Omental fat pad (tissue), 4 donors: ENCODE results near the gene CNPY1. TPM values are rescaled to one million over a fixed set of nuclear protein-coding genes. Genes with fewer than 3 reads are reported as not detected.

ENCODE experiments used
- ATAC-seq: fragments of 150-250 bp; one replicate; pipeline ENCODE4 v1.9.1; 2016; ENCODE audit warnings: mild to moderate bottlenecking, moderate library complexity; ENCODE audit not compliant: low FRiP score
- DNase-seq: peaks from one replicate; pipeline ENCODE4 v3.0.0-alpha.2; 2019; ENCODE audit warnings: low spot score
- total RNA-seq, 4 donors: library from RNA; depleted of rRNA; stranded (reverse); fragments of >200 nt; gene quantifications; one replicate each; pipeline ENCODE4 v1.1.0, GENCODE V29; 2016
- TF ChIP-seq, protein P1 (sequence below), 3 donors: fragments of 450-650 bp; IDR thresholded peaks; one replicate each; pipeline ENCODE4 v1.5.1; 2016 to 2017; ENCODE audit warnings: antibody characterized with exemption in 3 of 3, mild to moderate bottlenecking in 3 of 3, moderate library complexity in 2 of 3

Gene CNPY1
- total RNA-seq, 4 donors from 2014 or later = not detected

DNA sequence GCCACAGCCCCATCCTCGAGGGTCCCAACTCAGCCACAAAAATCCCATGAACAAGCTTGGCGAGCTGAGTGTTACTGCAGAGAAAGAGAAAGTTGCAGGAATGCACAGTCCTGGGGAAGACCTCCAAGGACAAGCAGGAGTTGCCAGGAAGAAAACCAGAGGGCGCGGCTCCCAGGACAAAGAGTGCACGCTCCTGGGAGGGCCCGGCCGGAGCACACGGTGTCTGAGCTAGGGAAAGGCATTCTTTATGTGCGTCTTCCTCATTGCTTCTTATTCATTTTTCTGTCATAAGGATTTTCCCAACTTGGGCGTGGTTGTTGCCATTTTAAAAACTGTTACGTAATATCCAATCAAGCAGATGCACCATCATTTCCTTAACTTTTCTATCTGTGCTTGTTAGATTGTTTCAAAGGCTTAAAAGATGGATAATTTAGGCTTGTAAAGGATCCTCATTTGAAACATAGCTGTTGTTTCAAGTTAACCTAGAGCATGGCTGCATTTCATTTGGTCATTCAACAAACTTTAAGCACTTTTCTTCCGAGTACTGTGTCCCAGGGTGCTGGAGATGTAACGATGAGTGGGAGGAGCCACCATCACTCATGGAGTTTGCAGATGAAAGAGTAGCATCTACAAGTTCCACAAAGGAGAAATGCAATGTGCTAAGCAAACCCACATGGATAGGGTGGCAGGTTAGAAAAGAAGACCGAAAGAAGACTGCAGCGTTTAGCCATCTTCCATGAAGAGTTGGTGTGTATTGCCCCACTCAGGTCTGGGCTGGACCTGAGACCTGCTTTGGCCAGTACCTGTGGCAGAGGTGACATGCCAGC is 5.6 kb upstream of the CNPY1 start:
- ATAC-seq = no peak
- TF ChIP-seq, protein P1, sequence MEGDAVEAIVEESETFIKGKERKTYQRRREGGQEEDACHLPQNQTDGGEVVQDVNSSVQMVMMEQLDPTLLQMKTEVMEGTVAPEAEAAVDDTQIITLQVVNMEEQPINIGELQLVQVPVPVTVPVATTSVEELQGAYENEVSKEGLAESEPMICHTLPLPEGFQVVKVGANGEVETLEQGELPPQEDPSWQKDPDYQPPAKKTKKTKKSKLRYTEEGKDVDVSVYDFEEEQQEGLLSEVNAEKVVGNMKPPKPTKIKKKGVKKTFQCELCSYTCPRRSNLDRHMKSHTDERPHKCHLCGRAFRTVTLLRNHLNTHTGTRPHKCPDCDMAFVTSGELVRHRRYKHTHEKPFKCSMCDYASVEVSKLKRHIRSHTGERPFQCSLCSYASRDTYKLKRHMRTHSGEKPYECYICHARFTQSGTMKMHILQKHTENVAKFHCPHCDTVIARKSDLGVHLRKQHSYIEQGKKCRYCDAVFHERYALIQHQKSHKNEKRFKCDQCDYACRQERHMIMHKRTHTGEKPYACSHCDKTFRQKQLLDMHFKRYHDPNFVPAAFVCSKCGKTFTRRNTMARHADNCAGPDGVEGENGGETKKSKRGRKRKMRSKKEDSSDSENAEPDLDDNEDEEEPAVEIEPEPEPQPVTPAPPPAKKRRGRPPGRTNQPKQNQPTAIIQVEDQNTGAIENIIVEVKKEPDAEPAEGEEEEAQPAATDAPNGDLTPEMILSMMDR (IDR thresholded peaks at IDR 0.05) = no peak
- no peak for DNase-seq

DNA sequence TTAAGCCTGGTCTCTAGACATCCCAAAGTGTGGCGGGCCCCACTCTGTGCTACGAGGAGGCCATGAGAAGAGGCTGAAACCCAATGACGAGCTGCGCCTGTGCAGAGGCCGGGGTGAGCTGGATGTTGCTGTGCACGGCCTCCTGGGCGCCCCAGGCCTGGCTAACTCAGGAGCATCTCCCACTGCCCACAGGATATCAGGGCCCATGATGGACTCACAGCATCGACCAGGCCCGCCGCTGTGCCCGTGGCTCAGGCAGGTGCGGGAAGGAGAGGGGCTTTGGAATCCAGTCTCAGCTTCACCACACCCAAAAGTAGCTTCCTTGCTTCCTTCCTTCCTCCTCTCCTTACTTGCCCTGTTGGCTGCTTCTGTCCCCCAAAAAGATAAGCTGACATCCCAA is 4.6 kb upstream of the CNPY1 start:
- TF ChIP-seq, protein P1 (IDR thresholded peaks at IDR 0.05) = no peak

DNA sequence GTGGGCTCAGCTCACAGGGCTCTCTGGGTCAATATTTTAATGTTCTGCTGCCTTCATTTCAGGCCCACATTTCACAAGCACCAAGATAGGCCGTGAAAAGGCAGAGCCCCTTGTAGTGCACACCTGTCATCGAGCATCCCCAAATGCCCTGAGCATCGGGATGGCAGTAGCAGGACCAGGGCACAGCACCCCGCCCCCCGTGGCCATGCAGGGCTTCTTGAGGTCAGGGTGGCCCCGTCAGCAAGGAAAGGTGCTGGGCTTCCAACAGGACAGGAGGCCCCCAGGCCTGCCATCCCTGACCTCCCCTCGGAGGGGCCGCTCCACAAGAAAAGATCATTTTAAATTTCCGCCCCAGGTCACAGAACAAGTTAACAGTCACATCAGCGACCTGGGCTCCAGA is 2.9 kb upstream of the CNPY1 start:
- DNase-seq (no peak), ATAC-seq (no peak)
- TF ChIP-seq, protein P1 (IDR thresholded peaks at IDR 0.05) = no peak

More for the DNA sequence above, 4.6 kb upstream of the CNPY1 start:
- ATAC-seq = no peak
- DNase-seq = no peak

DNA sequence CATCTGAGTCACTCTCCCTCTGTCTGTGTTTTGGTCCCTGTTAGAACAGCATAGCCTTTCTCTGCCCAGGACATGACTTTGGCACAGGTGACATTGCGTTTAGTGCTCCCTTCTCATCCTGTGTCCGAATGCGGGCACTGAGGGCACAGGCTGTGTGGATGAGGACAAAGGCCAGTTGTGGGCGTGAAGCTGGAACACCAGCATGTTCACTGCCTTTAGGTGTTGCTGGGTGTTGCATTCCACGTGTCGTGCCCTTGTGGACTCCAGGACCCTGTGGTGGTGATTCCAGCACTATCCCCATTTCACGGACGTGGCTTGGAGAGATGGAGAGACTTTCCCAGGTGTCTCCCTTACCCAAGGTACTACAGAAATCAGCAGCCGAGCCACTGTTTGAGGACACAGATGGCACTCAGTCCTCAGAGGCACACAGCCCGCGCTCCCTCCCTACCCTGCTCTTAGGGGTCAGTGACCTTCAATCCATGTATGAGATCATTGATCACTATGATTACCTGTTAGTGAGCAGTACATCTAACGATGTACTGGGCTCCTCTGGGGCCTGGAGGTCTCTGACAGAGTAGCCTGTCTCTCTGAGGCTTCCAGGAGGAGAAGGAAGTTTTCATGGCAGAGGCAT is 917 bp upstream of the CNPY1 start:
- no peak for ATAC-seq
- DNase-seq = no peak
- TF ChIP-seq, protein P1 (IDR thresholded peaks at IDR 0.05) = no peak

DNA sequence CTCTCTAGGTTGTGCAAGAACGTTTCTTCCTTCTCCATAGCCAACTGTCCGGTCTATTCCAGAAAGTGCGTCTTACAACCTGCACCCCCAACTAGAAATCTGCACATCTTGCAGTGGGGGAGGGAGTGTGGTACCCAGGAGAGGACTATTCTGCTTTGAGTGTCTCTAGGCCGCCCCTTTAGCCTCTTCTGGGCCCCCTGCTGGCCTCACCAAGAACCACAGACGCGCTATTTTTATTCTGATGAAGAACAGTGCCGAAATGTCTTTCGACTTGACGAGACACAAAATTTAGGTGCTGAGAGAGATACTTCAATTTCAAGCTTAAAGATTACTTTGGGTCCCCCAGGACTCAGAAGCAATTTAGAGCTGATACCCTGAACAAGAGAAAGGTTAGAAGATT is 1.0 kb downstream of the CNPY1 start:
- no peak for ATAC-seq

DNA sequence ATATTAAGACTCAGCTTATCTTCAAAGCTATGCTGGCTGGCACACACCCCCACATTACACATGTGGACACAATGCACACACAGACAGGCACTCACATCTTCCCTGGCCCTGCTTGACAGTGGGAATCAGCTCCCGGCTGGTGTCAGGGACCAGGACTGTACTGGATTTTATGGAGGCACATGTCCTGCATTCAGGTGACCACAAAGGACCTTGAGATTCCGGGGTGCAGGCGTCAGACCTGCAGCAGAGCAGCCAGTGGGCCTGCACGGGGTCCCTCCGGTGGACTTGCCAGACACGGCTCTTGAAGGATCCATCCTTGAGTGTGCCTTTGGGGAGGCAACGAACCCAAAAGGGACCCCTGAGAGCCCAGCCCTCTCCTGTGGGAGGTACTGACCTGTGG is 1.9 kb downstream of the CNPY1 start:
- TF ChIP-seq, protein P1 (IDR thresholded peaks at IDR 0.05) = no peak
- DNase-seq (no peak), ATAC-seq (no peak)

More for the DNA sequence above, 1.0 kb downstream of the CNPY1 start:
- no peak for DNase-seq
- TF ChIP-seq, protein P1 (IDR thresholded peaks at IDR 0.05) = no peak

DNA sequence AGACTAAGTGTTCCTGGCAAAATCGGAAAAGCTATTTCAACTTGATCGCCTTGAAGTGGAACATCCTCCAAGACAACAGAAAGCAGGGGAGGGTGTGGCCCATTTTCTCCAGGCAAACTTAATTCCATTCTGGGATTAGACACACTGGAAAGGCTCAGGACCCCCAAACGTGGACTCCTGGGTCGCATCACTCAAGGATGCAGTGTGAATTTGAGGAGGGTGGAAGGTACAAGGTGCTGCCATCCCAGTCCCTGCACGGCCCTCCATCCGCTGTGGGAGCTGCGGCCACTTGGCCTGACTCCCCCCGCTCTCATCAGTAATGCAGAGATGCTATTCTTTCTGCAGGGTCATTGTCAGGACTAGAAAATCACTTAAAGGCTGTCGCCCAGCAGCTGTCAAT is 2.4 kb downstream of the CNPY1 start:
- no peak for ATAC-seq
- DNase-seq = no peak
- TF ChIP-seq, protein P1 (IDR thresholded peaks at IDR 0.05) = no peak
